ENCODE measurements around the gene ACOT12.

The ACOT12 gene

GRCh38 chr5:81313278-81313677, 80.7 kb downstream of the ACOT12 start:
- no peak overlapping the region for H3K4me3 ChIP-seq (ENCODE audit: low read length)
- no peak for DNase-seq (ENCODE audit: low read depth)
- no peak for TF ChIP-seq CTCF (conservative IDR thresholded peaks at IDR 0.05; ENCODE audit: low read length)

- TF ChIP-seq CTCF (conservative IDR thresholded peaks at IDR 0.05; ENCODE audit: low read length), result no peak
- DNase-seq (ENCODE audit: low read depth), result no peak
- H3K4me3 ChIP-seq (ENCODE audit: low read length), result no peak overlapping the region
Measured at GRCh38 chr5:81310402-81311063, 83.4 kb downstream of the ACOT12 start.

GRCh38 chr5:81308836-81309235, 85.1 kb downstream of the ACOT12 start:
- no peak for DNase-seq (ENCODE audit: low read depth)
- H3K4me3 ChIP-seq (ENCODE audit: low read length), result no peak overlapping the region
- no peak for TF ChIP-seq CTCF (conservative IDR thresholded peaks at IDR 0.05; ENCODE audit: low read length)

GRCh38 chr5:81305785-81306184, 88.1 kb downstream of the ACOT12 start:
- no peak overlapping the region for H3K4me3 ChIP-seq (ENCODE audit: low read length)
- no peak for DNase-seq (ENCODE audit: low read depth)
- TF ChIP-seq CTCF (conservative IDR thresholded peaks at IDR 0.05; ENCODE audit: low read length), result no peak

GRCh38 chr5:81303563-81303962, 90.4 kb downstream of the ACOT12 start:
- peak; percentile 42 for DNase-seq (ENCODE audit: low read depth)
- no peak overlapping the region for H3K4me3 ChIP-seq (ENCODE audit: low read length)
- TF ChIP-seq CTCF (conservative IDR thresholded peaks at IDR 0.05; ENCODE audit: low read length), result no peak

- peak overlapping the region; percentile 97 for H3K4me3 ChIP-seq (ENCODE audit: low read length)
- TF ChIP-seq CTCF (conservative IDR thresholded peaks at IDR 0.05; ENCODE audit: low read length), result no peak
- peak; percentile 4 for DNase-seq (ENCODE audit: low read depth)
Measured at GRCh38 chr5:81302596-81302995, 91.3 kb downstream of the ACOT12 start.

- H3K4me3 ChIP-seq (ENCODE audit: low read length), result peak within 1 kb of the TSS; percentile 97
- peak; percentile 93 for DNase-seq (ENCODE audit: low read depth)
Measured at GRCh38 chr5:81301271-81302015, 92.5 kb downstream of the ACOT12 start, which contains the start of gene ZCCHC9. ZCCHC9 (plus strand) TSS chr5:81301587; CDS start chr5:81304758, 3,171 bp downstream.

More at GRCh38 chr5:81301271-81302015, 92.5 kb downstream of the ACOT12 start, which contains the start of gene ZCCHC9:
- peak; percentile 33; the same call in 1 of the 2 replicates for TF ChIP-seq CTCF (conservative IDR thresholded peaks at IDR 0.05; ENCODE audit: low read length)

Measured in AG10803 (cell line).